Heart left ventricle (tissue), 16 donors: Measurements from ENCODE around the gene MAML1. TPM values are rescaled to one million over a fixed set of nuclear protein-coding genes. Genes with fewer than 3 reads are reported as not detected.

Experiments used
- ATAC-seq, 4 donors: fragments of 200-7000 bp; cut with Tn5 transposase; one replicate each; pipeline ENCODE4 v1.9.1; 2020 to 2022; ENCODE audit warnings: moderate library complexity in 4 of 4, mild to moderate bottlenecking in 3 of 4, moderate number of reproducible peaks in 1 of 4
- DNase-seq, 5 donors: peaks; one replicate each; pipeline ENCODE4 v3.0.0-alpha.2; 2020
- H3K27ac ChIP-seq, 12 donors: fragments of 200-600 bp; sonication (generic) in 4 of 12; one replicate each; pipeline versions ENCODE4 v1.5.0 to v1.8.0; 2016 to 2022; ENCODE audit warnings: mild to moderate bottlenecking in 2 of 12
- H3K27me3 ChIP-seq, 9 donors: fragments of 200-600 bp; sonication (generic) in 2 of 9; one replicate each; pipeline versions ENCODE4 v1.5.1 to v1.8.0; 2016 to 2022; ENCODE audit warnings: mild to moderate bottlenecking in 3 of 9
- H3K36me3 ChIP-seq, 9 donors: fragments of 200-600 bp; sonication (generic) in 2 of 9; one replicate each; pipeline versions ENCODE4 v1.5.0 to v1.8.0; 2018 to 2022; ENCODE audit warnings: mild to moderate bottlenecking in 2 of 9
- H3K4me1 ChIP-seq, 12 donors: fragments of 200-600 bp; sonication (generic) in 4 of 12; one replicate each; pipeline versions ENCODE4 v1.5.0 to v1.8.0; 2016 to 2022; ENCODE audit warnings: mild to moderate bottlenecking in 3 of 12
- H3K4me3 ChIP-seq, 12 donors: fragments of 200-600 bp; sonication (generic) in 4 of 12; one replicate each; pipeline versions ENCODE4 v1.5.0 to v1.8.0; 2017 to 2022; ENCODE audit warnings: mild to moderate bottlenecking in 9 of 12, moderate library complexity in 4 of 12
- H3K9me3 ChIP-seq, 12 donors: fragments of 200-600 bp; sonication (generic) in 4 of 12; one replicate each; pipeline versions ENCODE4 v1.5.0 to v1.8.0; 2016 to 2022; ENCODE audit warnings: mild to moderate bottlenecking in 1 of 12
- POLR2A ChIP-seq, 2 donors: fragments of 450-650 bp; IDR thresholded peaks; one replicate each; pipeline ENCODE4 v1.6.1; 2017; ENCODE audit warnings: antibody characterized with exemption in 2 of 2, mild to moderate bottlenecking in 2 of 2, moderate library complexity in 2 of 2
- WGBS, 4 donors: extraction: QIAGEN DNeasy Blood & Tissue Kit in 2 of 4; methylation state at CpG; one replicate each; pipeline versions ENCODE4 v1.1.5 to v1.1.7; 2013 to 2018; 5-methylcytosine and 5-hydroxymethylcytosine counted together
- intact Hi-C, 10 donors: fragments of 100-400 bp; cut with DNase I; formaldehyde crosslinking; loops; one replicate each; pipeline versions ENCODE4 v1.11.1 to v1.14.2; 2022
- polyA plus RNA-seq, 2 donors: library from polyadenylated mRNA; stranded (reverse); fragments of 200-250 nt; gene quantifications; one replicate each; pipeline ENCODE4 v1.2.3, GENCODE V29; 2013
- total RNA-seq, 9 donors: library from RNA; depleted of rRNA in 2 of 9; stranded (reverse); fragments of >200 nt in 2 of 9; fragmentation: NEBNext Ultra II Directional in 3 of 9; extraction: Animal tissue kit (Norgen Biotek cat#: 25700) in 3 of 9; gene quantifications; one replicate each; pipeline versions ENCODE4 v1.1.0 to v1.2.4, GENCODE V29; 2016 to 2023
- TF ChIP-seq, protein P1 (sequence below), 12 donors: fragments of 200-600 bp; sonication (generic) in 4 of 12; IDR thresholded peaks; one replicate each; pipeline versions ENCODE4 v1.5.0 to v1.8.0; 2018 to 2022; ENCODE audit warnings: antibody characterized with exemption in 12 of 12, mild to moderate bottlenecking in 5 of 12
- donor health status: ischemic (EF 13 %, LVEDD 7.1; RV severe dilation, severe dysfunction).
- donor health status: healthy with polysubstance abuse.
- donor health status: DM: no; HTN: yes; CAD: no.
- donor health status: DM: no; HTN: no; CAD: no.
- donor health status: ischemic (EF 25% LVEDD 6.9; RV normal size, moderate dysfunction).
- donor health status: ischemic (EF 25% LVEDD 5.7; RV mildly dilated, moderate dysfunction).
- donor health status: healthy.
- donor health status: DM: yes; HTN: yes; CAD: no.
- donor health status: ischemic (EF 35%, LVEDD 5.7; RV mildly dilated, moderate dysfunction).
- donor health status: nonischemic (EF 11% LVEDD 7.7; RV severe dilation, severe dysfunction).
- donor health status: DM: yes; HTN: yes; CAD: no.
- donor health status: PGD.
- donor health status: ischemic (EF 29% LVEDD 5.4; RV normal size, mild dysfunction).
- donor health status: nonischemic (EF 23%, LVEDD 6.1; RV moderate dilation, normal function).

Gene MAML1
- total and polyA plus RNA-seq, 11 donors = 6.9 to 18.0 (median 11.8) TPM

GRCh38 chr5:179795863-179796833 is 63.5 kb downstream of the MAML1 start:
- no peaks in the 10 kb centered on the region for H3K9me3 ChIP-seq
- H3K4me1 ChIP-seq = peaks cover 5 to 58% (median 49%) of the 10 kb centered on the region in 12 donors
- no peaks in the 10 kb centered on the region for H3K27me3 ChIP-seq
- TF ChIP-seq, protein P1, sequence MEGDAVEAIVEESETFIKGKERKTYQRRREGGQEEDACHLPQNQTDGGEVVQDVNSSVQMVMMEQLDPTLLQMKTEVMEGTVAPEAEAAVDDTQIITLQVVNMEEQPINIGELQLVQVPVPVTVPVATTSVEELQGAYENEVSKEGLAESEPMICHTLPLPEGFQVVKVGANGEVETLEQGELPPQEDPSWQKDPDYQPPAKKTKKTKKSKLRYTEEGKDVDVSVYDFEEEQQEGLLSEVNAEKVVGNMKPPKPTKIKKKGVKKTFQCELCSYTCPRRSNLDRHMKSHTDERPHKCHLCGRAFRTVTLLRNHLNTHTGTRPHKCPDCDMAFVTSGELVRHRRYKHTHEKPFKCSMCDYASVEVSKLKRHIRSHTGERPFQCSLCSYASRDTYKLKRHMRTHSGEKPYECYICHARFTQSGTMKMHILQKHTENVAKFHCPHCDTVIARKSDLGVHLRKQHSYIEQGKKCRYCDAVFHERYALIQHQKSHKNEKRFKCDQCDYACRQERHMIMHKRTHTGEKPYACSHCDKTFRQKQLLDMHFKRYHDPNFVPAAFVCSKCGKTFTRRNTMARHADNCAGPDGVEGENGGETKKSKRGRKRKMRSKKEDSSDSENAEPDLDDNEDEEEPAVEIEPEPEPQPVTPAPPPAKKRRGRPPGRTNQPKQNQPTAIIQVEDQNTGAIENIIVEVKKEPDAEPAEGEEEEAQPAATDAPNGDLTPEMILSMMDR (IDR thresholded peaks at IDR 0.05) = peak; percentile 63 to 96 (median 88)
- peak in 1 of 2 donors; percentile 61 for TF ChIP-seq POLR2A (IDR thresholded peaks at IDR 0.05)
- intact Hi-C loops = loop anchor here in 9 of 10 donors (1.0 to 5.0 kb wide), 5 partner anchors 31 to 63 kb away; partner anchors contain the start of gene MAML1 (in 1 of the 9)
- DNase-seq (peak; percentile 78 to 92 (median 85)), ATAC-seq (peak; percentile 43 to 75 (median 66))
- peaks cover 7 to 42% (median 38%) of the 10 kb centered on the region in 9 donors for H3K36me3 ChIP-seq
- peak overlapping the region; percentile 63 to 95 (median 85) for H3K27ac ChIP-seq
- 3 to 7% (median 5%) methylated on average over 48 to 113 of the region's 113 CpGs for WGBS, 4 donors
- peak overlapping the region; percentile 46 to 82 (median 68) for H3K4me3 ChIP-seq

DNA sequence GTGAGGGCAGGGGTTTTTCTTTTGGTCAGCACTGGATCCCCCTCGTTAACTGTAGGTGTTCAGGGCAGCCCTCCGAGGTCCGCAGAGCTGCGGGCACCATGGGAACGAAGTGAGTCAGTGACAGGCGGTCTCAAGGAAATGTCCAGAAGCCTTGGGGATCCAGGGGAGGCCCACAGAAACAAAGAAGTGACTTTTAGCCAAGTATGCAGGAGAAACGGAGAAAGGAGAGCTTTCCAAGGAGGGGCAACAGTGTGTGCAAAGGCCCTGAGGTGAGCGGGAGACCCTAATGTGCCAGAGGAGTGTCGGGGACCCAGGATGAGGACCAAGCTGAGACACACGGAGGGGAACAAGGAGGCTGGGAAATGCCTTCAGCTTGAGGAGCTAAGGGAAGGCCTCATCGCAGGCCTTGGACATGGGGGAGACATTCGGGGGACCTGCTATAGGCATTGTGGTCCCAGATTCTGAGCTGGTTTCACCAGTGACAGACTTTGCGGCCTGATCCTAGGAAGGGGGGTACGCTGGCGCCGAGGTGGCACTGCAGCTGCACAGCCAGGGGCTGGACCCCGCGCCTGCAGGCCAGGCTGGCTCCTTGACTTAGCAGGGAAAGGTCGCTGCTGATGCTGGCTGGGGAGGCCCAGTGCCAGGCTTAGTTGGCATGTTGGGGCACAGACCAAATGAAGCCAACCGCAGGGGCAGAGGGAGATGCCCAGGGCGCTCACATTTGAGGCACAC is 64.4 kb downstream of the MAML1 start:
- H3K4me1 ChIP-seq = peaks cover 5 to 55% (median 49%) of the 10 kb centered on the region in 12 donors
- H3K27me3 ChIP-seq = no peaks in the 10 kb centered on the region
- DNase-seq = peak in 2 of 5 donors; percentile 21 to 63
- H3K36me3 ChIP-seq = peaks cover 7 to 50% (median 42%) of the 10 kb centered on the region in 9 donors
- H3K9me3 ChIP-seq = no peaks in the 10 kb centered on the region
- H3K27ac ChIP-seq = peak overlapping the region in 11 of 12 donors; percentile 74 to 95 (median 85)
- peak overlapping the region in 10 of 12 donors; percentile 55 to 82 (median 68) for H3K4me3 ChIP-seq
- WGBS, 4 donors = 87 to 91% (median 89%) methylated on average over 20 to 21 of the region's 21 CpGs
- no peak for TF ChIP-seq POLR2A (IDR thresholded peaks at IDR 0.05)
- TF ChIP-seq, protein P1 (IDR thresholded peaks at IDR 0.05) = no peak
- no peak for ATAC-seq
- intact Hi-C loops = loop anchor here in 7 of 10 donors (1.0 to 5.0 kb wide), 5 partner anchors 32 to 64 kb away; partner anchors contain the start of gene MAML1 (in 1 of the 7)

GRCh38 chr5:179797741-179798140 is 65.1 kb downstream of the MAML1 start:
- WGBS, 4 donors = 90 to 96% (median 95%) methylated on average over 9 to 30 of the region's 30 CpGs
- H3K36me3 ChIP-seq = peaks cover 7 to 56% (median 42%) of the 10 kb centered on the region in 9 donors
- peak in 3 of 5 donors; percentile 17 to 37 (median 26) for DNase-seq

More at GRCh38 chr5:179797741-179798140, 65.1 kb downstream of the MAML1 start:
- no peaks in the 10 kb centered on the region for H3K9me3 ChIP-seq
- no peak overlapping the region for H3K4me3 ChIP-seq
- H3K27ac ChIP-seq = no peak overlapping the region
- H3K27me3 ChIP-seq = no peaks in the 10 kb centered on the region
- intact Hi-C loops = loop anchor here in 6 of 10 donors (2.0 to 5.0 kb wide), 4 partner anchors 33 to 65 kb away; partner anchors contain the start of gene MAML1 (in 1 of the 6)
- H3K4me1 ChIP-seq = peaks cover 5 to 55% (median 49%) of the 10 kb centered on the region in 12 donors
- no peak for TF ChIP-seq POLR2A (IDR thresholded peaks at IDR 0.05)
- TF ChIP-seq, protein P1 (IDR thresholded peaks at IDR 0.05) = no peak
- ATAC-seq = no peak
